ENCODE data around the gene DNAJA4. TPM values are rescaled to one million over a fixed set of nuclear protein-coding genes. Genes with fewer than 3 reads are reported as not detected.

The DNAJA4 gene
- total RNA-seq, 1 donor from 2014 or later, result not detected

DNA sequence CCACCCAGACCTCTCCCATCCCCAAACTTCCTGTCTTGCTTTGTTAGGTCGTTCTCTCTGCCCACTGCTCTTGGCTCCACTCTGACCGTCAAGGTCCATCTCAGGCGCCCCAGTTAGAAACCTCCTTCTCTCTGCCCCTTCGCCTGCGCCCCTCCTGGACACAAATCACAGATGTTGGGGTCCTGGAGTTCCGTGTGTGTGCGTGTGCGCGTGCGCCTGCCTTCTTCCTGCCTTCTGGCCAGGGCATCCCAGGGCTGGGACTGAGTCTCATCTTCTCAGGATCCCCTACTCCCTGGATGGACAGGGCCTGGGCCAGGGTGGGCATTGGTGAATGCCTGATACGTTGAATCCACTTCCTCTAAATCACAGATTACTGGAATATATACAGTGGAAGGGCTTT, 30.9 kb upstream of the DNAJA4 start:
- no peak for DNase-seq (ENCODE audit: low read depth, low spot score)
- Mint-ChIP-seq H3K4me1 (peaks cover 32% of the 10 kb centered on the region), H3K27ac (ENCODE audit: unreplicated experiment) (peak overlapping the region; percentile 86), H3K27me3 (ENCODE audit: low read depth) (no peaks in the 10 kb centered on the region), H3K36me3 (ENCODE audit: low read depth) (no peaks in the 10 kb centered on the region), H3K9me3 (no peaks in the 10 kb centered on the region), H3K4me3 (no peak overlapping the region)
- TF ChIP-seq, protein P1, sequence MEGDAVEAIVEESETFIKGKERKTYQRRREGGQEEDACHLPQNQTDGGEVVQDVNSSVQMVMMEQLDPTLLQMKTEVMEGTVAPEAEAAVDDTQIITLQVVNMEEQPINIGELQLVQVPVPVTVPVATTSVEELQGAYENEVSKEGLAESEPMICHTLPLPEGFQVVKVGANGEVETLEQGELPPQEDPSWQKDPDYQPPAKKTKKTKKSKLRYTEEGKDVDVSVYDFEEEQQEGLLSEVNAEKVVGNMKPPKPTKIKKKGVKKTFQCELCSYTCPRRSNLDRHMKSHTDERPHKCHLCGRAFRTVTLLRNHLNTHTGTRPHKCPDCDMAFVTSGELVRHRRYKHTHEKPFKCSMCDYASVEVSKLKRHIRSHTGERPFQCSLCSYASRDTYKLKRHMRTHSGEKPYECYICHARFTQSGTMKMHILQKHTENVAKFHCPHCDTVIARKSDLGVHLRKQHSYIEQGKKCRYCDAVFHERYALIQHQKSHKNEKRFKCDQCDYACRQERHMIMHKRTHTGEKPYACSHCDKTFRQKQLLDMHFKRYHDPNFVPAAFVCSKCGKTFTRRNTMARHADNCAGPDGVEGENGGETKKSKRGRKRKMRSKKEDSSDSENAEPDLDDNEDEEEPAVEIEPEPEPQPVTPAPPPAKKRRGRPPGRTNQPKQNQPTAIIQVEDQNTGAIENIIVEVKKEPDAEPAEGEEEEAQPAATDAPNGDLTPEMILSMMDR (conservative IDR thresholded peaks at IDR 0.05), result no peak

DNA sequence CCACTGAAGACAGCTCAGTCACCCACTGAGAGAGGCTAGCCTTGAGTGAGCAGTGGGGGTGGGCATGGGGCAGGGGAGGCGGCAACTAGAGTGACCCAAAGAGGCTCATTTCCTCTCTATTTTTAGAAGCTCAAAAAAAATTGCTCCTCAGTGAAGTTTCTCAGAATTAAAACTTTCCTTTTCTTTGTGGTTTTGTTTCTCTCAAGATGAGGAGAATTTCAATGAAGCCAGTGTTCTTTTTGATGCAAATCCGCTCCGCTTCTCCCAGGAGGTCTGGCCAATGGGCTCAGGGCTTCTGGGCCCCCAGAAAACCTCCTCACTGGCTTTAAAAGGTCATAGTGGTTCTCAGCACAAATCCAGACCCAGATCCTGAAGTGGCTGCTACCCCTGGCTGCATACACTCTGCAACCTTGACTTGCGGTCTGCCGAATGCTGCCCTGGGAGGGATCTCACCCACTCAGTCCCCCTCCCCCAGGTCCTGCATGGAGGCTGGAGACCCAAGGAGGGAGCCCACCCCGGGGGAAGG, 29.8 kb upstream of the DNAJA4 start, which contains the start of gene ACSBG1:
ACSBG1 (minus strand) TSS at position 51 of the 526 bp plus-strand sequence. CDS start 64 bp downstream, outside the sequence.
- peaks cover 32% of the 10 kb centered on the region for H3K4me1 Mint-ChIP-seq
- H3K27me3 Mint-ChIP-seq (ENCODE audit: low read depth), result no peaks in the 10 kb centered on the region
- peak within 1 kb of the TSS; percentile 86 for H3K27ac Mint-ChIP-seq (ENCODE audit: unreplicated experiment)
- TF ChIP-seq, protein P1 (conservative IDR thresholded peaks at IDR 0.05), result no peak
- no peaks in the 10 kb centered on the region for H3K9me3 Mint-ChIP-seq
- no peak for DNase-seq (ENCODE audit: low read depth, low spot score)
- peak within 1 kb of the TSS; percentile 29 for H3K4me3 Mint-ChIP-seq
- no peaks in the 10 kb centered on the region for H3K36me3 Mint-ChIP-seq (ENCODE audit: low read depth)

DNA sequence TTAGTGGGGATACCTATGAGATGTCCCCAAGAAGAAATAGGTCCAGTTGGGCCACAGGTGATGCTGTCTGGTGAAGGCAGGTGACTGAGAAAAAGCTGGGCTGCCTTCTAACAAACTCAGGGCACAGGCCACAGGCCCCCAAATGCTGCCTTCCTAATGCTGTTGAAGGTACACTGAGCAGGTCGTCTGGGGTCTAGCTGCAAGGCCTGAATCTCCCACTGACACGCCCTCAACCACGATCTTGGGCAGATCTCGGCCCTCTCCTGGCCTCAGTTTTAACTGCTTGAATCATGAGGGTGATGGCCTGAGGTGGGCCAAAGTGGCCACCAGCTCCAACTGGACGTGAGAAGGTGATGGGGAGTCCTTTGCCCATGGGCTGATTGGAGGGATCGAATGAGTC, 27.9 kb upstream of the DNAJA4 start:
- Mint-ChIP-seq H3K9me3 (no peaks in the 10 kb centered on the region), H3K4me3 (no peak overlapping the region), H3K36me3 (ENCODE audit: low read depth) (no peaks in the 10 kb centered on the region), H3K27me3 (ENCODE audit: low read depth) (no peaks in the 10 kb centered on the region), H3K4me1 (peaks cover 31% of the 10 kb centered on the region), H3K27ac (ENCODE audit: unreplicated experiment) (no peak overlapping the region)
- TF ChIP-seq, protein P1 (conservative IDR thresholded peaks at IDR 0.05), result no peak
- no peak for DNase-seq (ENCODE audit: low read depth, low spot score)

DNA sequence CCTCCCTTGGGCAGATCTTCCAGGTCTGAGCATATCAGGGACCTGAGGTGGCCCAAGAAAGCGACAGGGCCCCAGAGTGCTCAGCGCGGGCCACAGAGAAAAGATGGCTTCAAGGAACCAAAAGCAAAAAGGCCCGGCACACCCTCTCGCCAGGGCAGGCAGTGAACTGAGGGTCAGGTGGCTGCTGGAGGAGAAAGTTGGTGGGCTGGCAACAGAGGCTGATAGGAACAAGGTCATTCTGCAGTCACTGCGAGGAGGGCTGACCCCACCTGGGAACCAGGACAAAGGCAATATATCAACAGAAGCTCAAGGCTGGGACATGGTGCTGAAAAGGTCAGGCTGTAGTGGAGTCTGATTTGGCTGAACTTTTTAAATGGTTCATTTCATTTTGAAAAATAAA, 27.2 kb upstream of the DNAJA4 start:
- Mint-ChIP-seq H3K27ac (ENCODE audit: unreplicated experiment) (no peak overlapping the region), H3K36me3 (ENCODE audit: low read depth) (no peaks in the 10 kb centered on the region), H3K9me3 (no peaks in the 10 kb centered on the region), H3K27me3 (ENCODE audit: low read depth) (no peaks in the 10 kb centered on the region), H3K4me3 (no peak overlapping the region), H3K4me1 (peaks cover 31% of the 10 kb centered on the region)
- DNase-seq (ENCODE audit: low read depth, low spot score), result no peak
- TF ChIP-seq, protein P1 (conservative IDR thresholded peaks at IDR 0.05), result no peak

DNA sequence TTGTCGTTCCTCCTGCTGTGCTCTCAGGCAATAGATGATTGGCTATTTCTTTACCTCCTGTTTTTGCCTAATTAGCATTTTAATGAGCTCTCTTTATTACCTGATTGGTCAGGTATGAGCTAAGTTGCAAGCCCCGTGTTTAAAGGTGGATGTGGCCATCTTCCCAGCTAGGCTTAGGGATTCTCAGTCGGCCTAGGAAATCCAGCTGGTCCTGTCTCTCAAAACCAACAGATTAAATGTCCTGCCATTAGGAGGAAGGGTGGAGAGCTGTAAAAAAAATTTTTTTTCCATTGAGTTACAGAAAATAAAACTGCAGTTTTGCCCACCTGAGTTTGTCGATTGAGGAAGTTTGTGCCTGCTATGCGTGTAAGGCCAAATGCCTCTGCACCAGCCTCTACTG, 24.6 kb upstream of the DNAJA4 start:
- TF ChIP-seq, protein P1 (conservative IDR thresholded peaks at IDR 0.05), result no peak
- no peaks in the 10 kb centered on the region for H3K9me3 Mint-ChIP-seq
- no peak for DNase-seq (ENCODE audit: low read depth, low spot score)
- peaks cover 18% of the 10 kb centered on the region for H3K4me1 Mint-ChIP-seq
- no peak overlapping the region for H3K27ac Mint-ChIP-seq (ENCODE audit: unreplicated experiment)
- no peak overlapping the region for H3K4me3 Mint-ChIP-seq
- no peaks in the 10 kb centered on the region for H3K36me3 Mint-ChIP-seq (ENCODE audit: low read depth)
- H3K27me3 Mint-ChIP-seq (ENCODE audit: low read depth), result no peaks in the 10 kb centered on the region
